SK-N-SH treated with all-trans-retinoic acid at 6 μM for 48 hours (cell line): ENCODE measurements around the gene CDH4.
"Not testable (repeated sequence)": the region's sequence is repeated elsewhere in the genome, so short reads cannot be mapped to it uniquely, and the experiment has no call there.

ENCODE experiments used
- ARNTL ChIP-seq: fragments of 450-650 bp; formaldehyde crosslinking; IDR thresholded peaks from 2 replicates; pipeline ENCODE4 v1.5.0; 2020; ENCODE audit warnings: low read depth, mild to moderate bottlenecking, moderate library complexity, borderline replicate concordance
- BACH2 ChIP-seq: fragments of 250-450 bp; sonication (Bioruptor Pico); IDR thresholded peaks from 2 replicates; pipeline ENCODE4 v1.9.0; 2021; ENCODE audit warnings: mild to moderate bottlenecking, borderline replicate concordance
- CREB5 ChIP-seq: fragments of 250-450 bp; sonication (Bioruptor Pico); IDR thresholded peaks from 2 replicates; pipeline ENCODE4 v1.5.1; 2020; ENCODE audit warnings: low read depth, mild to moderate bottlenecking, moderate library complexity
- CSDC2 ChIP-seq: fragments of 250-450 bp; sonication (Bioruptor Pico); IDR thresholded peaks from 2 replicates; pipeline ENCODE4 v1.5.0; 2020; ENCODE audit warnings: mild to moderate bottlenecking, moderate library complexity
- ESRRG ChIP-seq: fragments of 250-450 bp; sonication (Bioruptor Pico); IDR thresholded peaks from 2 replicates; pipeline ENCODE4 v1.6.1; 2021; ENCODE audit warnings: mild to moderate bottlenecking
- OSR1 ChIP-seq: fragments of 250-450 bp; sonication (Bioruptor Pico); IDR thresholded peaks from 2 replicates; pipeline ENCODE4 v1.8.0; 2022; ENCODE audit warnings: moderate library complexity, mild to moderate bottlenecking, inconsistent platforms
- PATZ1 ChIP-seq: fragments of 250-450 bp; sonication (Bioruptor Pico); IDR thresholded peaks from 2 replicates; pipeline ENCODE4 v1.8.0; 2020; ENCODE audit warnings: mild to moderate bottlenecking, moderate library complexity, borderline replicate concordance
- RARB ChIP-seq: fragments of 250-450 bp; sonication (Bioruptor Pico); IDR thresholded peaks from 2 replicates; pipeline ENCODE4 v1.8.0; 2021; ENCODE audit warnings: mild to moderate bottlenecking, moderate library complexity
- SNAI2 ChIP-seq: fragments of 250-450 bp; sonication (Bioruptor Pico); IDR thresholded peaks from 2 replicates; pipeline ENCODE4 v1.5.0; 2020; ENCODE audit warnings: mild to moderate bottlenecking, moderate library complexity
- TSHZ2 ChIP-seq: fragments of 250-450 bp; sonication (Bioruptor Pico); IDR thresholded peaks from 2 replicates; pipeline ENCODE4 v1.5.0; 2020; ENCODE audit warnings: mild to moderate bottlenecking, moderate library complexity
- ZFP30 ChIP-seq: fragments of 450-650 bp; formaldehyde crosslinking; IDR thresholded peaks from 2 replicates; pipeline ENCODE4 v1.5.0; 2022; ENCODE audit warnings: mild to moderate bottlenecking, moderate library complexity
- ZNF70 ChIP-seq: fragments of 450-650 bp; formaldehyde crosslinking; IDR thresholded peaks from 2 replicates; pipeline ENCODE4 v1.5.0; 2020; ENCODE audit warnings: mild to moderate bottlenecking, moderate library complexity

DNA sequence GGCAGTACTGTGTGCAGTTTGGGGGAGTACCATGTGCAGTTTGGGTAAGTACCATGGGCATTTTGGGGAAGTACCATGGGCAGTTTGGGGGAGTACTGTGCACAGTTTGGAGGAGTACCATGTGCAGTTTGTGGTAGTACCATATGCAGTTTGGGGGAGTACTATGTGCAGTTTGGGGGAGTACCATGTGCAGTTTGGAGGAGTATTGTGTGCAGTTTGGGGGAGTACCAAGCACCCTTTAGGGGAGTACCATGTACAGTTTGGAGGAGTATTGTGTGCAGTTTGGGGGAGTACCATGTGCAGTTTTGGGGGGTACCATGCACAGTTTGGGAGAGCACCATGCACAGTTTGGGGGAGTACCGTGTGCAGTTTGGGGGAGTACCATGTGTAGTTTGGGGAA, 21.6 kb downstream of the CDH4 start:
- not testable (repeated sequence) for TF ChIP-seq PATZ1, BACH2, ARNTL, OSR1, ESRRG, CREB5, SNAI2, ZFP30, RARB, TSHZ2, ZNF70, CSDC2 (CRISPR knock-in tag)
